PC-9 (cell line): Measurements from ENCODE around the gene CHMP3. TPM values are rescaled to one million over a fixed set of nuclear protein-coding genes. Genes with fewer than 3 reads are reported as not detected.

ENCODE experiments used
- BruUV-seq: library from RNA; stranded (reverse); fragments of 400-500 nt; replicated peaks from 2 replicates; lab custom pipeline; 2021; lab: Mats Ljungman, UMichigan
- CTCF ChIA-PET: fragments of 300-600 bp; sonication (Branson Sonifier 250); formaldehyde crosslinking; loops from one replicate; lab custom pipeline; 2022; ENCODE audit warnings: antibody characterized with exemption; lab: Charles Lee
- POLR2A ChIA-PET: fragments of 300-600 bp; sonication (Branson Sonifier 250); formaldehyde crosslinking; loops from one replicate; lab custom pipeline; 2022; ENCODE audit warnings: antibody characterized with exemption; ENCODE audit not compliant: unreplicated experiment; lab: Charles Lee
- DNase-seq, 2 experiments: peaks; one replicate each; pipeline versions ENCODE4 v3.0.0 to v3.0.0-alpha.2; 2015 to 2022; ENCODE audit warnings: mixed read lengths in 1 of 2
- H2AFZ ChIP-seq: fragments of 200-600 bp; sonication (generic); 2 replicates; pipeline ENCODE4 v1.8.1; 2017; ENCODE audit warnings: antibody characterized with exemption
- H3F3A ChIP-seq: fragments of 200-600 bp; sonication (generic); 2 replicates; pipeline ENCODE4 v1.8.1; 2017; ENCODE audit warnings: antibody characterized with exemption, mild to moderate bottlenecking, low read depth; ENCODE audit not compliant: insufficient read depth
- H3K27ac ChIP-seq: fragments of 200-600 bp; sonication (generic); 2 replicates; pipeline ENCODE4 v1.6.1; 2016; ENCODE audit warnings: mixed run types
- H3K27me3 ChIP-seq: fragments of 200-600 bp; sonication (generic); 2 replicates; pipeline ENCODE4 v1.6.1; 2016; ENCODE audit warnings: low read depth, mixed run types; ENCODE audit not compliant: insufficient read depth
- H3K36me3 ChIP-seq: fragments of 200-600 bp; sonication (generic); 2 replicates; pipeline ENCODE4 v1.6.1; 2016; ENCODE audit warnings: low read depth, mixed run types
- H3K4me1 ChIP-seq: fragments of 200-600 bp; sonication (generic); replicated peaks from 2 replicates; pipeline ENCODE4 v1.6.1; 2016; ENCODE audit warnings: mixed run types; ENCODE audit not compliant: insufficient read depth
- H3K4me2 ChIP-seq: fragments of 200-600 bp; sonication (generic); 2 replicates; pipeline ENCODE4 v1.6.1; 2017; ENCODE audit warnings: mixed run types
- H3K4me3 ChIP-seq: fragments of 200-600 bp; sonication (generic); 2 replicates; pipeline ENCODE4 v1.6.1; 2016; ENCODE audit warnings: mixed run types
- H3K79me2 ChIP-seq: fragments of 200-600 bp; sonication (generic); 2 replicates; pipeline ENCODE4 v1.6.1; 2017; ENCODE audit warnings: low read depth, mixed run types
- H3K9me2 ChIP-seq: fragments of 200-600 bp; sonication (generic); 2 replicates; pipeline ENCODE4 v1.8.1; 2017; ENCODE audit warnings: mild to moderate bottlenecking; ENCODE audit not compliant: insufficient read depth
- H3K9me3 ChIP-seq: fragments of 200-600 bp; sonication (generic); 2 replicates; pipeline ENCODE4 v1.8.1; 2016; ENCODE audit warnings: low read depth; ENCODE audit not compliant: insufficient read depth
- H4K20me1 ChIP-seq: fragments of 200-600 bp; sonication (generic); 2 replicates; pipeline ENCODE4 v1.8.1; 2017; ENCODE audit not compliant: insufficient read depth
- CTCF ChIP-seq: fragments of 200-600 bp; sonication (generic); conservative IDR thresholded peaks from 2 replicates; pipeline ENCODE4 v1.6.1; 2017; ENCODE audit warnings: mixed run types, antibody characterized with exemption, mild to moderate bottlenecking, moderate library complexity
- EZH2 ChIP-seq: fragments of 200-600 bp; sonication (generic); IDR thresholded peaks from 2 replicates; pipeline ENCODE4 v1.8.0; 2017; ENCODE audit warnings: antibody characterized with exemption, low read depth
- intact Hi-C: fragments of 100-400 bp; cut with micrococcal nuclease; formaldehyde crosslinking; loops from one replicate; pipeline ENCODE4 v1.10.0; 2022; ENCODE audit not compliant: unreplicated experiment
- total RNA-seq: library from RNA; stranded (reverse); gene quantifications from 2 replicates; pipeline ENCODE4 v1.2.3, GENCODE V29; 2021

CHMP3 gene
- total RNA-seq, 1 experiment from 2014 or later: 108 TPM

- H3K4me1 ChIP-seq: peaks cover 14% of the 10 kb centered on the region
- DNase-seq: no peak
- H3K27ac ChIP-seq: peak overlapping the region; percentile 94
- H3K9me3 ChIP-seq: no peaks in the 10 kb centered on the region; the same call in 1 of the 2 replicates
- no peaks in the 10 kb centered on the region for H3F3A ChIP-seq
- ChIA-PET CTCF (interaction anchor here (0.6 kb wide), 1 partner anchor 47 kb away, joined by 7 read pairs; no protein-coding TSS in a partner anchor), POLR2A (interaction anchor here (0.6 to 0.7 kb wide), 2 partner anchors 60 to 245 kb away, joined by 4 to 5 read pairs; no protein-coding TSS in a partner anchor)
- H3K4me2 ChIP-seq: peak overlapping the region; percentile 87
- intact Hi-C loops: no loop called here
- TF ChIP-seq EZH2 (no peak), CTCF (no peak)
- H3K36me3 ChIP-seq: no peaks in the 10 kb centered on the region
- H3K27me3 ChIP-seq: no peaks in the 10 kb centered on the region
- peaks cover 52% of the 10 kb centered on the region for H3K79me2 ChIP-seq
- H4K20me1 ChIP-seq: no peaks in the 10 kb centered on the region; the same call in 1 of the 2 replicates
- H3K4me3 ChIP-seq: peak overlapping the region; percentile 74
- peak overlapping the region; percentile 91 for H2AFZ ChIP-seq
- no peaks in the 10 kb centered on the region for H3K9me2 ChIP-seq
- BruUV-seq: no TSS peak
Observed at GRCh38 chr2:86562485-86562921, 740 bp downstream of the CHMP3 start.

- Histone ChIP-seq H3K27ac (no peak overlapping the region), H4K20me1 (peaks cover 3% of the 10 kb centered on the region; the same call in 1 of the 2 replicates), H3K27me3 (no peaks in the 10 kb centered on the region), H3K4me2 (no peak overlapping the region), H3K9me2 (no peaks in the 10 kb centered on the region), H2AFZ (no peak overlapping the region), H3K4me1 (peaks cover 7% of the 10 kb centered on the region), H3F3A (peaks cover 3% of the 10 kb centered on the region; the same call in 1 of the 2 replicates), H3K9me3 (no peaks in the 10 kb centered on the region), H3K36me3 (peaks cover 7% of the 10 kb centered on the region; the same call in 1 of the 2 replicates), H3K79me2 (peaks cover 66% of the 10 kb centered on the region), H3K4me3 (no peak overlapping the region)
- no peak for DNase-seq
- CTCF ChIA-PET: interaction anchor here (0.5 kb wide), 1 partner anchor 116 kb away, joined by 4 read pairs; no protein-coding TSS in a partner anchor
- POLR2A ChIA-PET: no interaction called here
- intact Hi-C loops: no loop called here
- TF ChIP-seq CTCF: no peak
- TF ChIP-seq EZH2: no peak
- no TSS peak for BruUV-seq
Observed at GRCh38 chr2:86557836-86558235, 5.4 kb downstream of the CHMP3 start.

- Histone ChIP-seq H4K20me1 (peaks cover 3% of the 10 kb centered on the region; the same call in 1 of the 2 replicates), H3K9me3 (peaks cover 3% of the 10 kb centered on the region; the same call in 1 of the 2 replicates), H3K79me2 (peaks cover 53% of the 10 kb centered on the region), H3F3A (peaks cover 3% of the 10 kb centered on the region; the same call in 1 of the 2 replicates), H3K9me2 (no peaks in the 10 kb centered on the region), H3K4me2 (no peak overlapping the region), H3K36me3 (peaks cover 12% of the 10 kb centered on the region; the same call in 1 of the 2 replicates), H3K27me3 (no peaks in the 10 kb centered on the region), H3K4me1 (no peaks in the 10 kb centered on the region), H3K27ac (no peak overlapping the region), H3K4me3 (no peak overlapping the region), H2AFZ (no peak overlapping the region)
- BruUV-seq: no TSS peak
- TF ChIP-seq EZH2 (no peak), CTCF (no peak)
- CTCF ChIA-PET: no interaction called here
- no peak for DNase-seq
- POLR2A ChIA-PET: no interaction called here
- intact Hi-C loops: no loop called here
Observed at GRCh38 chr2:86556508-86556907, 6.7 kb downstream of the CHMP3 start.
